IMR-90 (cell line): ENCODE results near the gene HOXC5.

Experiments
- BHLHE40 ChIP-seq: fragments of 150-350 bp; IDR thresholded peaks from 2 replicates; pipeline ENCODE4 v1.6.1; 2016; ENCODE audit warnings: mild to moderate bottlenecking, low read depth, low read length
- CEBPB ChIP-seq: IDR thresholded peaks from 2 replicates; pipeline ENCODE4 v1.6.1; 2012; ENCODE audit warnings: low read depth, low read length, improper control_type of control experiment
- MAFK ChIP-seq: IDR thresholded peaks from 2 replicates; pipeline ENCODE4 v1.6.1; 2012; ENCODE audit warnings: low read depth, low read length, improper control_type of control experiment
- MAZ ChIP-seq: IDR thresholded peaks from 2 replicates; pipeline ENCODE4 v1.6.1; 2012; ENCODE audit warnings: low read depth, mild to moderate bottlenecking, low read length, improper control_type of control experiment, moderate library complexity, borderline replicate concordance
- MXI1 ChIP-seq: IDR thresholded peaks from 2 replicates; pipeline ENCODE4 v1.6.1; 2012; ENCODE audit warnings: low read depth, mild to moderate bottlenecking, low read length, moderate library complexity, borderline replicate concordance
- NFE2L2 ChIP-seq: fragments of 150-350 bp; IDR thresholded peaks from 2 replicates; pipeline ENCODE4 v1.6.1; 2016; ENCODE audit warnings: low read depth, mild to moderate bottlenecking, low read length
- POLR2A ChIP-seq: IDR thresholded peaks from 2 replicates; pipeline ENCODE4 v1.6.1; 2012; ENCODE audit warnings: mild to moderate bottlenecking, low read depth, low read length
- RCOR1 ChIP-seq: IDR thresholded peaks from 2 replicates; pipeline ENCODE4 v1.6.1; 2012; ENCODE audit warnings: mild to moderate bottlenecking, low read length, improper control_type of control experiment; ENCODE audit not compliant: insufficient replicate concordance
- RFX5 ChIP-seq: IDR thresholded peaks from 2 replicates; pipeline ENCODE4 v1.8.0; 2012; ENCODE audit warnings: low read depth, mild to moderate bottlenecking, low read length, moderate library complexity
- USF2 ChIP-seq: fragments of 150-350 bp; IDR thresholded peaks from 2 replicates; pipeline ENCODE4 v1.6.1; 2017; ENCODE audit warnings: mild to moderate bottlenecking, antibody characterized with exemption, low read length, low read depth
- TF ChIP-seq, protein P1 (sequence below): conservative IDR thresholded peaks from 2 replicates; pipeline ENCODE4 v1.5.1; 2012; ENCODE audit warnings: mild to moderate bottlenecking, low read depth, low read length, improper control_type of control experiment
- TF ChIP-seq, protein P2 (sequence below): fragments of 150-350 bp; IDR thresholded peaks from 2 replicates; pipeline ENCODE4 v1.6.1; 2016; ENCODE audit warnings: low read depth, mild to moderate bottlenecking, low read length, moderate library complexity, borderline replicate concordance

DNA sequence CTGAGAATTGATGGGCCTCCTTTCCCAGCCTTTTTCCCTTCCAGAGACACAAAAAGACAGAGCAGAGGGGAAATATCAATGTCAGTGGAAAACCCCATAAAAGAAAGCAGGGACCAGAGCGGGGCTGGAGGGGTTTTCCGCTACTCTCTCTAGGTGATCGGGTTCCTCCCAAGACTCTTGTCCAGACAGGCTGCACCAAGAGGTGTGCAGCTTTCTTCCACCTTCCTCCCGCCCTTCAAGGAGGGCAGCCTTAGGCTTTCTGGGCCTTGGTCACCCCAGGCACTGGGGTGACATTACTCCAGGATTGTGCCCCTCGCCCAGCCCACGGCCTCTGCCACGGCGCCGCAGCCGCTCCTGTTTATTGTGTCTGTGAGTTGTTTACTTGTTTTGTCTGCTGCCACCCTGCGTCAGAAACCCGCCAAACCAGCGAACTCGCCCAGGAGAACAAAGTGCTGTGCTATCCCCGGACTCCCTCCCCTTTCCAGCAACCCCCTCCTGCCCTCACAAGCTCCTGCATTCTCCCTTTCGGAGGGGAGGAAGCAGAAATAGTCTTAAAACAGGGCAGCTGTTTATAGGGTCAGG is 11.3 kb upstream of the HOXC5 start:
- TF ChIP-seq POLR2A (no peak), CEBPB (no peak), RFX5 (no peak), RCOR1 (no peak), USF2 (no peak), MXI1 (no peak), NFE2L2 (no peak), MAFK (no peak), MAZ (no peak), BHLHE40 (no peak)
- TF ChIP-seq, protein P1, sequence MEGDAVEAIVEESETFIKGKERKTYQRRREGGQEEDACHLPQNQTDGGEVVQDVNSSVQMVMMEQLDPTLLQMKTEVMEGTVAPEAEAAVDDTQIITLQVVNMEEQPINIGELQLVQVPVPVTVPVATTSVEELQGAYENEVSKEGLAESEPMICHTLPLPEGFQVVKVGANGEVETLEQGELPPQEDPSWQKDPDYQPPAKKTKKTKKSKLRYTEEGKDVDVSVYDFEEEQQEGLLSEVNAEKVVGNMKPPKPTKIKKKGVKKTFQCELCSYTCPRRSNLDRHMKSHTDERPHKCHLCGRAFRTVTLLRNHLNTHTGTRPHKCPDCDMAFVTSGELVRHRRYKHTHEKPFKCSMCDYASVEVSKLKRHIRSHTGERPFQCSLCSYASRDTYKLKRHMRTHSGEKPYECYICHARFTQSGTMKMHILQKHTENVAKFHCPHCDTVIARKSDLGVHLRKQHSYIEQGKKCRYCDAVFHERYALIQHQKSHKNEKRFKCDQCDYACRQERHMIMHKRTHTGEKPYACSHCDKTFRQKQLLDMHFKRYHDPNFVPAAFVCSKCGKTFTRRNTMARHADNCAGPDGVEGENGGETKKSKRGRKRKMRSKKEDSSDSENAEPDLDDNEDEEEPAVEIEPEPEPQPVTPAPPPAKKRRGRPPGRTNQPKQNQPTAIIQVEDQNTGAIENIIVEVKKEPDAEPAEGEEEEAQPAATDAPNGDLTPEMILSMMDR = no peak
- TF ChIP-seq, protein P2, sequence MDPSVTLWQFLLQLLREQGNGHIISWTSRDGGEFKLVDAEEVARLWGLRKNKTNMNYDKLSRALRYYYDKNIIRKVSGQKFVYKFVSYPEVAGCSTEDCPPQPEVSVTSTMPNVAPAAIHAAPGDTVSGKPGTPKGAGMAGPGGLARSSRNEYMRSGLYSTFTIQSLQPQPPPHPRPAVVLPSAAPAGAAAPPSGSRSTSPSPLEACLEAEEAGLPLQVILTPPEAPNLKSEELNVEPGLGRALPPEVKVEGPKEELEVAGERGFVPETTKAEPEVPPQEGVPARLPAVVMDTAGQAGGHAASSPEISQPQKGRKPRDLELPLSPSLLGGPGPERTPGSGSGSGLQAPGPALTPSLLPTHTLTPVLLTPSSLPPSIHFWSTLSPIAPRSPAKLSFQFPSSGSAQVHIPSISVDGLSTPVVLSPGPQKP = no peak
